ENCODE measurements around the gene CEBPG.

DNA sequence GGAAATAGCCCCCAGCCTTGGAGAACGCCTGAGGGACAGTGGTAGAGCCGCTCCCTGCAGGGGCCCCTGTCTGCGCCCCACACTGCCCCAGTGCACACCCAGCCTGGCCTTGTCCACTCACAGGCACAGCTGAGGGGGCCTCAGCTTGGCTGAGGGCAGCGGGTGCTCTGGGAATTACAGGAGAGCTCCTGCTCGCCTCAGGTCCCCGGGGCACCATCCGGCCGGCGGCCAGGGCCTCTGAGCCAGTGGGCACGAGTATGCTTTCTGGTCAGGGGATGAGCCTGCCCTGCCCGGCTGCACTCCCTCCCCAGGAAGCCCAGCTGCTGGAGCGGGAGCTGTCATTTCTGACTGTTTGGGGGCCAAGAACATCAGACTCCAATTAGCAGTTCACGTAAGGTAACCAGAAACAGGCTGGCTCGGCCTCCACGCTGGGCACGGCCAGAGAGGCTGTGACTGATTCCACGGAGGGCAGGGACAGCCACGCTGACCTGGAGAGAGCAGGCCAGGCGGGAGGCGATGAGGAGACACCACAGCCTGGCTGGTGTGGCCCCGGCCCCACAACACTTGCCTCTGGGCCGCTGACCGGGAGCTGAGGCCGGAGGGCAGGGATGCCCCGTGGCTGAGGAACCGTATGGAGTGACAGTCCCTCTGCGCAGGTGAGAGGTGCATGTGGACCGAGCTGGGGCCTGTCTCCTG, 15.4 kb downstream of the CEBPG start:
- TF ChIP-seq, protein P1, sequence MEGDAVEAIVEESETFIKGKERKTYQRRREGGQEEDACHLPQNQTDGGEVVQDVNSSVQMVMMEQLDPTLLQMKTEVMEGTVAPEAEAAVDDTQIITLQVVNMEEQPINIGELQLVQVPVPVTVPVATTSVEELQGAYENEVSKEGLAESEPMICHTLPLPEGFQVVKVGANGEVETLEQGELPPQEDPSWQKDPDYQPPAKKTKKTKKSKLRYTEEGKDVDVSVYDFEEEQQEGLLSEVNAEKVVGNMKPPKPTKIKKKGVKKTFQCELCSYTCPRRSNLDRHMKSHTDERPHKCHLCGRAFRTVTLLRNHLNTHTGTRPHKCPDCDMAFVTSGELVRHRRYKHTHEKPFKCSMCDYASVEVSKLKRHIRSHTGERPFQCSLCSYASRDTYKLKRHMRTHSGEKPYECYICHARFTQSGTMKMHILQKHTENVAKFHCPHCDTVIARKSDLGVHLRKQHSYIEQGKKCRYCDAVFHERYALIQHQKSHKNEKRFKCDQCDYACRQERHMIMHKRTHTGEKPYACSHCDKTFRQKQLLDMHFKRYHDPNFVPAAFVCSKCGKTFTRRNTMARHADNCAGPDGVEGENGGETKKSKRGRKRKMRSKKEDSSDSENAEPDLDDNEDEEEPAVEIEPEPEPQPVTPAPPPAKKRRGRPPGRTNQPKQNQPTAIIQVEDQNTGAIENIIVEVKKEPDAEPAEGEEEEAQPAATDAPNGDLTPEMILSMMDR (IDR thresholded peaks at IDR 0.05) = no peak
- TF ChIP-seq EZH2phosphoT487 (IDR thresholded peaks at IDR 0.05) = no peak
